Mesenchymal stem cell (in vitro differentiated cells and primary cell): ENCODE measurements around the gene PHRF1.

Experiments
- DNase-seq: peaks from one replicate; pipeline ENCODE4 v3.0.0-alpha.2; 2013
- H2AFZ ChIP-seq: one replicate; pipeline ENCODE4 v1.6.1; 2013; ENCODE audit warnings: low read depth, mild to moderate bottlenecking, control low read depth, inconsistent platforms, low read length, moderate library complexity
- H2AK5ac ChIP-seq: 2 replicates; pipeline ENCODE4 v1.6.1; 2013; ENCODE audit warnings: low read length, moderate library complexity, mild to moderate bottlenecking, inconsistent platforms; ENCODE audit not compliant: severe bottlenecking
- H2BK120ac ChIP-seq: one replicate; pipeline ENCODE4 v1.6.1; 2013; ENCODE audit warnings: low read depth, mild to moderate bottlenecking, inconsistent platforms, low read length, moderate library complexity
- H2BK12ac ChIP-seq, 2 experiments: one replicate each; pipeline ENCODE4 v1.6.1; 2013; ENCODE audit warnings: inconsistent platforms in 2 of 2, low read length in 2 of 2, mild to moderate bottlenecking in 2 of 2, moderate library complexity in 2 of 2, control low read depth in 1 of 2
- H2BK15ac ChIP-seq: one replicate; pipeline ENCODE4 v1.6.1; 2013; ENCODE audit warnings: mild to moderate bottlenecking, low read depth, inconsistent platforms; ENCODE audit not compliant: poor library complexity, severe bottlenecking
- H2BK5ac ChIP-seq: 2 replicates; pipeline ENCODE4 v1.6.1; 2013; ENCODE audit warnings: low read depth, mild to moderate bottlenecking, low read length, control low read depth, inconsistent platforms; ENCODE audit not compliant: poor library complexity, severe bottlenecking
- H3K14ac ChIP-seq, 2 experiments: one replicate each; pipeline ENCODE4 v1.6.1; 2013; ENCODE audit warnings: inconsistent platforms in 2 of 2, low read length in 2 of 2, control low read depth in 1 of 2, mild to moderate bottlenecking in 1 of 2, moderate library complexity in 1 of 2
- H3K18ac ChIP-seq, 2 experiments: one replicate each; pipeline ENCODE4 v1.6.1; 2013; ENCODE audit warnings: inconsistent platforms in 2 of 2, low read length in 2 of 2, control low read depth in 1 of 2, low read depth in 1 of 2, mild to moderate bottlenecking in 1 of 2
- H3K23ac ChIP-seq, 2 experiments: one replicate each; pipeline ENCODE4 v1.6.1; 2013; ENCODE audit warnings: inconsistent platforms in 2 of 2, low read length in 2 of 2, mild to moderate bottlenecking in 2 of 2, moderate library complexity in 2 of 2, control low read depth in 1 of 2
- H3K27ac ChIP-seq: 2 replicates; pipeline ENCODE4 v1.5.1; 2013; ENCODE audit warnings: mild to moderate bottlenecking, moderate library complexity, low read length, control low read depth, inconsistent platforms; ENCODE audit not compliant: poor library complexity, severe bottlenecking
- H3K27me3 ChIP-seq, 2 experiments: 2 replicates each; pipeline versions ENCODE4 v1.6.1 to v1.7.0; 2013; ENCODE audit warnings: low read length in 2 of 2, mild to moderate bottlenecking in 2 of 2, moderate library complexity in 2 of 2, control low read depth in 1 of 2, inconsistent platforms in 1 of 2; ENCODE audit not compliant: control insufficient read depth in 1 of 2, insufficient read depth in 1 of 2
- H3K36me3 ChIP-seq, 2 experiments: 2 replicates each; pipeline versions ENCODE4 v1.6.1 to v1.7.0; 2013; ENCODE audit warnings: low read length in 2 of 2, control low read depth in 1 of 2, inconsistent platforms in 1 of 2, low read depth in 1 of 2, mild to moderate bottlenecking in 1 of 2; ENCODE audit not compliant: insufficient read depth in 2 of 2, control insufficient read depth in 1 of 2
- H3K4ac ChIP-seq, 2 experiments: one replicate each; pipeline ENCODE4 v1.6.1; 2013; ENCODE audit warnings: inconsistent platforms in 2 of 2, low read length in 2 of 2, mild to moderate bottlenecking in 2 of 2, moderate library complexity in 2 of 2, control low read depth in 1 of 2, low read depth in 1 of 2
- H3K4me1 ChIP-seq: 2 replicates; pipeline ENCODE4 v1.6.1; 2013; ENCODE audit warnings: low read depth, low read length, control low read depth; ENCODE audit not compliant: control insufficient read depth, insufficient read depth
- H3K4me2 ChIP-seq: 2 replicates; pipeline ENCODE4 v1.6.1; 2013; ENCODE audit warnings: low read length, mild to moderate bottlenecking, inconsistent platforms; ENCODE audit not compliant: poor library complexity, severe bottlenecking
- H3K4me3 ChIP-seq, 2 experiments: 2 replicates each; pipeline versions ENCODE4 v1.5.1 to v1.7.0; 2013; ENCODE audit warnings: low read length in 2 of 2, mild to moderate bottlenecking in 2 of 2, control low read depth in 1 of 2, low read depth in 1 of 2; ENCODE audit not compliant: insufficient read depth in 1 of 2
- H3K79me1 ChIP-seq: replicated peaks from 2 replicates; pipeline ENCODE4 v1.6.1; 2013; ENCODE audit warnings: mild to moderate bottlenecking, control low read depth, low read length, inconsistent platforms; ENCODE audit not compliant: poor library complexity, severe bottlenecking
- H3K9ac ChIP-seq: 2 replicates; pipeline ENCODE4 v1.7.0; 2013; ENCODE audit warnings: mild to moderate bottlenecking, low read length, moderate library complexity
- H3K9me3 ChIP-seq: 2 replicates; pipeline ENCODE4 v1.7.0; 2013; ENCODE audit warnings: mild to moderate bottlenecking, low read length; ENCODE audit not compliant: control insufficient read depth
- H4K8ac ChIP-seq: one replicate; pipeline ENCODE4 v1.6.1; 2013; ENCODE audit warnings: inconsistent platforms, mild to moderate bottlenecking, low read length, moderate library complexity
- H4K91ac ChIP-seq: one replicate; pipeline ENCODE4 v1.6.1; 2013; ENCODE audit warnings: mild to moderate bottlenecking, low read length, inconsistent platforms
- WGBS: methylation state at CpG from one replicate; pipeline ENCODE4 v1.1.7; 2013; ENCODE audit warnings: mixed read lengths; 5-methylcytosine and 5-hydroxymethylcytosine counted together
- small RNA-seq: library from polyadenylated mRNA; stranded (forward); fragments of <200 nt; extraction: miRNeasy Mini kit (QIAGEN cat#:217004); gene quantifications from one replicate; pipeline ENCODE3, GENCODE V24; 2013; ENCODE audit warnings: low read depth

PHRF1 gene

GRCh38 chr11:660281-660680 lies 84.0 kb downstream of the PHRF1 start:
- H2BK120ac ChIP-seq: no peak overlapping the region
- no peak overlapping the region for H4K91ac ChIP-seq
- no peak overlapping the region for H3K27ac ChIP-seq
- H2BK12ac ChIP-seq: no peak overlapping the region
- no peak overlapping the region for H3K4me2 ChIP-seq
- H3K4me3 ChIP-seq: no peak overlapping the region
- no peak for DNase-seq
- H3K36me3 ChIP-seq: peaks cover 49 to 75% of the 10 kb centered on the region in 2 experiments
- H3K4me1 ChIP-seq: peaks cover 17% of the 10 kb centered on the region
- no peaks in the 10 kb centered on the region for H3K27me3 ChIP-seq
- H3K9me3 ChIP-seq: no peaks in the 10 kb centered on the region
- H2AFZ ChIP-seq: no peak overlapping the region
- no peak overlapping the region for H2BK5ac ChIP-seq
- H2BK15ac ChIP-seq: no peak overlapping the region
- H2AK5ac ChIP-seq: no peak overlapping the region
- no peak overlapping the region for H3K14ac ChIP-seq
- no peak overlapping the region for H4K8ac ChIP-seq
- no peak overlapping the region for H3K4ac ChIP-seq
- H3K23ac ChIP-seq: no peak overlapping the region
- 97% methylated on average over 19 of the region's 19 CpGs for WGBS
- peaks cover 43% of the 10 kb centered on the region for H3K79me1 ChIP-seq
- no peak overlapping the region for H3K9ac ChIP-seq
- no peak overlapping the region for H3K18ac ChIP-seq

GRCh38 chr11:660681-661444 lies 84.6 kb downstream of the PHRF1 start:
- Histone ChIP-seq H3K4me3 (no peak overlapping the region), H2AFZ (no peak overlapping the region), H3K36me3 (peaks cover 49 to 81% of the 10 kb centered on the region in 2 experiments), H4K91ac (no peak overlapping the region), H3K79me1 (peaks cover 46% of the 10 kb centered on the region), H4K8ac (no peak overlapping the region), H3K18ac (no peak overlapping the region), H2BK12ac (no peak overlapping the region), H2BK5ac (no peak overlapping the region), H3K14ac (no peak overlapping the region), H3K9ac (no peak overlapping the region), H2AK5ac (no peak overlapping the region), H3K4me1 (peaks cover 19% of the 10 kb centered on the region), H3K9me3 (no peaks in the 10 kb centered on the region), H3K27me3 (no peaks in the 10 kb centered on the region), H2BK120ac (no peak overlapping the region), H3K4me2 (no peak overlapping the region), H3K4ac (no peak overlapping the region), H3K23ac (no peak overlapping the region), H3K27ac (no peak overlapping the region), H2BK15ac (no peak overlapping the region)
- 98% methylated on average over 17 of the region's 19 CpGs for WGBS
- no peak for DNase-seq

Small RNA genes within 50 kb of the gene (small RNA-seq; reads per million reads assigned to genes)
- 704 reads per million, percentile 97 among the genes with 10 or more reads in this experiment for gene MIR210
